GM12892 (cell line): ENCODE results near the gene PLRG1.
"Not testable (repeated sequence)": the region's sequence is repeated elsewhere in the genome, so short reads cannot be mapped to it uniquely, and the experiment has no call there.

Experiments used
- POLR2A ChIP-seq: IDR thresholded peaks from 2 replicates; pipeline ENCODE4 v1.6.1; 2011; ENCODE audit warnings: low read depth, low read length, control low read depth
- POLR2AphosphoS5 ChIP-seq: IDR thresholded peaks from 2 replicates; pipeline ENCODE4 v1.6.1; 2011; ENCODE audit warnings: low read depth, low read length, control low read depth

GRCh38 chr4:154594343-154594742 lies 44.1 kb upstream of the PLRG1 start:
- TF ChIP-seq POLR2A, POLR2AphosphoS5: not testable (repeated sequence)
